Subcutaneous abdominal adipose tissue (tissue), 5 donors: ENCODE data around the gene AFM.
"Not testable (repeated sequence)": the region's sequence is repeated elsewhere in the genome, so short reads cannot be mapped to it uniquely, and the experiment has no call there.

Source experiments
- H3K27ac ChIP-seq: one replicate; pipeline ENCODE4 v1.7.0; 2013; ENCODE audit warnings: low read depth, mild to moderate bottlenecking, inconsistent platforms, low read length, moderate library complexity
- H3K27me3 ChIP-seq, 5 donors: one replicate each; pipeline ENCODE4 v1.7.0; 2013; ENCODE audit warnings: low read length in 5 of 5, inconsistent platforms in 1 of 5; ENCODE audit not compliant: control insufficient read depth in 5 of 5, insufficient read depth in 4 of 5
- H3K36me3 ChIP-seq, 5 donors: one replicate each; pipeline ENCODE4 v1.7.0; 2013; ENCODE audit warnings: low read length in 5 of 5; ENCODE audit not compliant: control insufficient read depth in 5 of 5, insufficient read depth in 5 of 5
- H3K4me1 ChIP-seq, 5 donors: one replicate each; pipeline ENCODE4 v1.7.0; 2013; ENCODE audit warnings: low read length in 5 of 5, mild to moderate bottlenecking in 3 of 5, moderate library complexity in 1 of 5; ENCODE audit not compliant: control insufficient read depth in 5 of 5, insufficient read depth in 5 of 5
- H3K4me3 ChIP-seq, 5 donors: one replicate each; pipeline ENCODE4 v1.7.0; 2013; ENCODE audit warnings: low read length in 5 of 5, low read depth in 1 of 5
- H3K9ac ChIP-seq, 5 donors: one replicate each; pipeline ENCODE4 v1.7.0; 2013; ENCODE audit warnings: low read length in 5 of 5, mild to moderate bottlenecking in 4 of 5, moderate library complexity in 3 of 5
- H3K9me3 ChIP-seq, 5 donors: one replicate each; pipeline ENCODE4 v1.7.0; 2013; ENCODE audit warnings: low read length in 5 of 5; ENCODE audit not compliant: control insufficient read depth in 5 of 5
- donor health status: healthy.
- donor health status: healthy.
- donor health status: healthy.
- donor health status: healthy.
- donor health status: healthy.

Gene AFM

GRCh38 chr4:73527196-73527595 lies 45.7 kb downstream of the AFM start:
- H3K9me3 ChIP-seq: no peaks in the 10 kb centered on the region
- no peaks in the 10 kb centered on the region for H3K4me1 ChIP-seq
- no peaks in the 10 kb centered on the region for H3K36me3 ChIP-seq
- no peaks in the 10 kb centered on the region for H3K27me3 ChIP-seq
- H3K9ac ChIP-seq: no peak overlapping the region
- no peak overlapping the region for H3K4me3 ChIP-seq
- H3K27ac ChIP-seq: no peak overlapping the region

- Histone ChIP-seq H3K9me3 (no peaks in the 10 kb centered on the region), H3K9ac (no peak overlapping the region), H3K4me3 (no peak overlapping the region), H3K27me3 (no peaks in the 10 kb centered on the region), H3K27ac (no peak overlapping the region), H3K36me3 (no peaks in the 10 kb centered on the region), H3K4me1 (no peaks in the 10 kb centered on the region)
Measured at GRCh38 chr4:73528171-73528570, 46.6 kb downstream of the AFM start.

GRCh38 chr4:73533515-73534422 lies 52.2 kb downstream of the AFM start:
- Histone ChIP-seq H3K9ac (no peak overlapping the region), H3K36me3 (no peaks in the 10 kb centered on the region)

GRCh38 chr4:73538162-73538561 lies 56.6 kb downstream of the AFM start:
- no peaks in the 10 kb centered on the region for H3K4me1 ChIP-seq
- H3K9ac ChIP-seq: no peak overlapping the region
- no peaks in the 10 kb centered on the region for H3K27me3 ChIP-seq
- H3K27ac ChIP-seq: no peak overlapping the region
- H3K36me3 ChIP-seq: no peaks in the 10 kb centered on the region
- no peak overlapping the region for H3K4me3 ChIP-seq
- H3K9me3 ChIP-seq: no peaks in the 10 kb centered on the region

More at GRCh38 chr4:73533515-73534422, 52.2 kb downstream of the AFM start:
- Histone ChIP-seq H3K4me3 (no peak overlapping the region), H3K4me1 (no peaks in the 10 kb centered on the region), H3K27me3 (no peaks in the 10 kb centered on the region), H3K9me3 (no peaks in the 10 kb centered on the region), H3K27ac (no peak overlapping the region)

- Histone ChIP-seq H3K9ac (no peak overlapping the region), H3K36me3 (no peaks in the 10 kb centered on the region), H3K27me3 (no peaks in the 10 kb centered on the region), H3K4me3 (no peak overlapping the region), H3K9me3 (no peaks in the 10 kb centered on the region), H3K27ac (no peak overlapping the region), H3K4me1 (no peaks in the 10 kb centered on the region)
Measured at GRCh38 chr4:73539386-73539785, 57.8 kb downstream of the AFM start.

- Histone ChIP-seq H3K4me3 (no peak overlapping the region), H3K4me1 (no peaks in the 10 kb centered on the region), H3K9ac (no peak overlapping the region), H3K36me3 (no peaks in the 10 kb centered on the region), H3K9me3 (no peaks in the 10 kb centered on the region), H3K27me3 (no peaks in the 10 kb centered on the region), H3K27ac (no peak overlapping the region)
Measured at GRCh38 chr4:73540826-73541225, 59.3 kb downstream of the AFM start.

- no peak overlapping the region for H3K27ac ChIP-seq
- H3K9ac ChIP-seq: no peak overlapping the region
- H3K27me3 ChIP-seq: no peaks in the 10 kb centered on the region
- no peak overlapping the region for H3K4me3 ChIP-seq
- H3K36me3 ChIP-seq: no peaks in the 10 kb centered on the region
- no peaks in the 10 kb centered on the region for H3K4me1 ChIP-seq
- no peaks in the 10 kb centered on the region for H3K9me3 ChIP-seq
Measured at GRCh38 chr4:73541251-73541650, 59.7 kb downstream of the AFM start.

- Histone ChIP-seq H3K4me1 (no peaks in the 10 kb centered on the region), H3K9me3 (no peaks in the 10 kb centered on the region), H3K27me3 (no peaks in the 10 kb centered on the region), H3K27ac (no peak overlapping the region), H3K9ac (no peak overlapping the region), H3K4me3 (no peak overlapping the region), H3K36me3 (no peaks in the 10 kb centered on the region)
Measured at GRCh38 chr4:73544620-73545019, 63.1 kb downstream of the AFM start.

- not testable (repeated sequence) for H3K27me3 ChIP-seq, H3K4me3 ChIP-seq, H3K4me1 ChIP-seq, H3K9ac ChIP-seq, H3K27ac ChIP-seq, H3K9me3 ChIP-seq, H3K36me3 ChIP-seq
Measured at GRCh38 chr4:73550865-73551264, 69.3 kb downstream of the AFM start.
